Epithelial cell of prostate (primary cell): ENCODE measurements around the gene PLXNB2.
"Not testable (repeated sequence)": the region's sequence is repeated elsewhere in the genome, so short reads cannot be mapped to it uniquely, and the experiment has no call there.

Experiments
- DNase-seq: peaks from one replicate; pipeline ENCODE4 v3.0.0-alpha.2; 2011; ENCODE audit warnings: low read depth, low spot score
- H3K27ac ChIP-seq: fragments of 450-650 bp; 2 replicates; pipeline ENCODE4 v1.5.1; 2017; ENCODE audit warnings: mild to moderate bottlenecking

The PLXNB2 gene

GRCh38 chr22:50282361-50283155 is 24.9 kb downstream of the PLXNB2 start:
- H3K27ac ChIP-seq, result peak overlapping the region; percentile 75
- peak; percentile 85 for DNase-seq

- H3K27ac ChIP-seq, result peak overlapping the region; percentile 75
- no peak for DNase-seq
Observed at GRCh38 chr22:50281957-50282356, 25.5 kb downstream of the PLXNB2 start.

DNA sequence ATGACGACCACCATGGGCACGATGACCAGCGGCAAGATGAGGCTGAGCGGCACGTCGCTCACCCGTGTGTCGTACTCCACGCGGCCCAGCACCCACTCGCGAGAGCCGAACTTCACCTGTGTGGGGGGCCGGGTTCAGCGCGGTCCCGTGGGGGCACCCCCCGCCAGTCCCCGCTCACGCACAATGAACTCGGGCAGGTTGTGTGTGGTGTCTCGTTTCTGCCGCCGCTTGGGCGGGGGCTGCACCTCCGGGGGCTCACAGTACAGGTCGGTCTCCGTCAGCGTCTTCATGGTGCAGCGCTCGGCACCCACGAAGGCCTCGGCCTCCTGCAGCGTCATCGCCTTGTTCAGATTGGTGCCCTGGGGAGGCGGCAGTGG is 26.1 kb downstream of the PLXNB2 start:
- no peak for DNase-seq
- H3K27ac ChIP-seq, result peak overlapping the region; percentile 75

DNA sequence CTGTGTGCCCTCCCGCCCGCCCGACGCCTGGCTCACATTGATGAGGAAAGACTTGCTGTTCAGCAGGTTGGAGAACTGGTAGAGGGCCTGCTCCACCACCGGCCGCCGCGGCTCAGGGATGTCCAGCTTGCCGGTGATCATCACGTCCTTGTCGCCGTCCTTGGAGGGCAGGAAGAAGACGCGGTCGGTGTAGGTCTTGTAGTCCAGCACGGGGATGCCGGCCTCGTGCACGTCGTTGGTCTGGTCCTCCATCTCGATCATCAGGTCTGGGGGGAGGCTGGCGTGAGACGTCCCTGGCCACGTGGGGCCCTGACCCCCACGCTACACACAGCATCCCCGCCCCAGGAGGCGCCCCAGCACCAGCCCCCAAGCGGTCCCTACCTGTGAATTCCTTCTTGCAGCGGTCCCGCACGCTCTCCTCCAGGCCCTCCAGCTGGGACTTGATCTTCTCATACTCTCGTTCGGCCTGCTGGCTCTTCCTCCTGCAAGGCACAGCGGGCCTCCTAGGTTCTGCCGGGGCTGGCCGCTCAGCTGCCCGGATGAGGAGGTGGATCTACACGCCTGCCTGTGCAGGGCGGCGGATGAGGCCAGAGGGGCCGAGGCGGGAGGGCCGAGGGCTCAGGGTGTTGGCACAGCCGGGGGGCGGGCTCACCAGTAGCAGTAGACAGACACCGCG is 26.6 kb downstream of the PLXNB2 start:
- no peak for DNase-seq
- no peak overlapping the region for H3K27ac ChIP-seq

- H3K27ac ChIP-seq, result no peak overlapping the region
- no peak for DNase-seq
Observed at GRCh38 chr22:50280022-50280707, 27.3 kb downstream of the PLXNB2 start.

DNA sequence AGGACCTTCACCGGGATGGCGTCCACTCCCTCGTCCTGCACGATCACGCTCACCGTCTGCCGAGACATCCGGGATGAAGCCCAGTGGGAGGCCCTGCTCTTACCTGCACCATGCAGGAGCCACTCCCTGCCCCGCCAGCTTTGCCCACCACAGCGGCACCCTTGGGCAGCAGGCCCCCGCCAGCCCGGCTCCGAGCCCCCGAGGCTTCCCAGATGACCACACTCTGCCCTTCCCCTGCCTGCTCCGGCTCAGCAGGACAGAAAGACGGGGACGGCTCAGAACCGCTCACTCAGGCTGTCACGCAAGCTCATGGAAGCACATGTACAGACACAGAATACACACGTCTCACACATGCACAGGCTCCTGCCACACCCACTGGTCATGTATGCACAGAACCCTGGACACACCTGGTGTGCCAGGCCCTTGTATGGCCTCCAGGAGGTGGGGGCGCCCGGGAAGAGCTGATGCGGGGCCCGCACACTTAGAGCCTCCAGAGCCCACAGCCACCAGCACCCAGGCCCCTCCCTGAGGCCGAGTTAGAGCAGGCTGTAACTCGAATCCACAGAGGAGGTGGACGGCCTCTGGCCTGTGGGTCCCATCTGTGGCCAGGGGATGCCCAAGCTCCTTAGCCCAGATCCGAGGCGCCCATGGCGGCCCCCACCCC is 28.4 kb downstream of the PLXNB2 start:
- H3K27ac ChIP-seq, result no peak overlapping the region
- DNase-seq, result no peak

GRCh38 chr22:50278461-50278860 is 29.0 kb downstream of the PLXNB2 start:
- DNase-seq, result no peak
- no peak overlapping the region for H3K27ac ChIP-seq

- DNase-seq, result no peak
- no peak overlapping the region for H3K27ac ChIP-seq
Observed at GRCh38 chr22:50277761-50278160, 29.7 kb downstream of the PLXNB2 start.

GRCh38 chr22:50276143-50276542 is 31.3 kb downstream of the PLXNB2 start:
- no peak overlapping the region for H3K27ac ChIP-seq
- DNase-seq, result no peak

DNA sequence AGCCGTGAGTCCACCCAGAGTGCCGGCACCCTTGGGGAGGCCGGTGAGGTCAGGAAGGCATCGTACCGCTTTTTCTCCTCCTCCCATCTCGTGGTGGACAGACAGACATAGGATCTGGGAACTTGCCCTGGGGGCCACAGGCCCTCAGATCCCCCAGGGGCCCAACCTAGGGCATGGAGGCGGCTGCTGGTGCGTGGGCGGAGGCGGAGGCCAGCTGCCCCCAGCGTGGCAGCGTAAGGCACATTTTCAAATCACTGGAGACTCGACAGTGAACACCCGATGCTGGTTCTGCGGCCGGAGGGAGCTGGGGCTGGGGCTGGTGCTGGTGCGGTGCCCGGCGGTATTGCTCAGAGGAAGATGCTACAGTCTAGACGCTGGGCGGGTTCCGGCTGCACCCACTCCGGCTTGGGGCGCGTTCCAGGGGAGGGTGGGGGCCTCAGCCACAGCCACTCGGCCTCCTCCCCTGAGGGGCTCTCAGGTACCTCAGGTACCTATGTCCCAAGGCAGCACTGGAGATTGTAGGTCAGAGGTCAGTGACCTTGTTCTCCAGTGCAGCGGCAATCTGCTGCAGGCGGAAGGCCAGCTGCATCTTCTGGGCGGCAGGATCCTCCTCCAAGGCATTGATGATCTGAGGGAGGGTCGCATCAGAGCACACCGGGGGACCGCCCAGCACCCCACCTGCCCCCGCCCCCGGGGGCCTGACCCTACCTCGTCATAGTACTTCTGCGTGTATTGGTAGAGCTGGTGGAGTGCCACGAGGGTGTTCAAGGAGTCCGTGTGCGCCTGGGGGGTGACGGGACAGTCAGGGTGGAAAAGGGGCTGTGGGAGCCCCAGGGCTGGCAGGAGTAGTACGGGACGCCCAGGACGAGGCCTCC is 32.0 kb downstream of the PLXNB2 start:
- H3K27ac ChIP-seq, result no peak overlapping the region
- no peak for DNase-seq

DNA sequence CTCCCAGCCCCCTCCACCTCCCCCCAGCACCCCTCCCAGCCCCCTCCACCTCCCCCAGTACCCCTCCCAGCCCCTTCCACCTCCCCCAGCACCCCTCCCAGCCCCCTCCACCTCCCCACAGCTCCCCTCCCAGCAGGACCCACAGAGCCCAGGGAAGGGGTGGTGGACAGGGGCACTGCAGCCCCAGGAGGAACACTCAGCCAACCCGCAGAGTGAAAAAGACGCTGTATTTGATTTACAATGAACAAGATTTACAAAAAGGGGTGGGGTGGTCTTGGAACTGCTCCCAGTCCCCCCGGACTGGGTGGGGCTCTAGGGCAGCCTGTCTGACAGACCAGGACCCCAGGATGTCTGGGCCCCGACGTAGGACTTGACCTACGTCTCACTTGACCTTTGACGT is 32.7 kb downstream of the PLXNB2 start:
- DNase-seq, result no peak
- no peak overlapping the region for H3K27ac ChIP-seq

DNA sequence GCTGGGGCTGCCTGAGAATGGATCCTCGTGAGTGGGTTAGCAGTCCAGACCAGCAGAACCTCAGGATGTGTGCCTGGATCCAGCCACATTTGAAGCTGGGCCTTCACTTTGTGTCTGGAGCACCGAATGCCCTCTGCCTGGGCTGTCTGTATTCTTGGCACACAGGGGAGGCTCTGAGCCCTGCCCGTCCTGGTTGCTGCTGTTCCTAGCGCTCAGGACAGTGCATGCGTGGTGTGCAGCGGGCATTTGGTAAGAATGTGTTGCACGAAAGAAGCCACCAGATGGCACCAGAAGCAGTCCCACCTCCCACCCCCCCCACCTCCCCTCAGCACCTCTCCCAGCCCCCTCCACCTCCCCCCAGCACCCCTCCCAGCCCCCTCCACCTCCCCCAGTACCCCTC is 33.1 kb downstream of the PLXNB2 start:
- H3K27ac ChIP-seq, result no peak overlapping the region
- no peak for DNase-seq

DNA sequence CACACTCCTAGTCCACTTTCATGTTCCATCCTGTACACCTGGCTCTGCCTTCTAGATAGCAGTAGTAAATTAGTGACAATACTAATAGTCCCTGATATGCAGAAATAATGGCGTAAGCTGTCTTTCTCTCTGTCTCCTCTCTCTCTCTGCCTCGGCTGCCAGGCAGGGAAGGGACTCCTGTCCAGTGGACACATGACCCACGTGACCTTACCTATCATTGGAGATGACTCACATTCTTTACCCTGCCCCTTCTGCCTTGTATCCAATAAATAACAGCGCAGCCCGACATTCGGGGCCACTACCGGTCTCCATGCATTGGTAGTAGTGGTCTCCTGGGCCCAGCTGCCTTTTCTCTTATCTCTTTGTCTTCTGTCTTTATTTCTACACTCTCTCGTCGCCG is 33.7 kb downstream of the PLXNB2 start:
- not testable (repeated sequence) for H3K27ac ChIP-seq, DNase-seq

- DNase-seq, H3K27ac ChIP-seq: not testable (repeated sequence)
Observed at GRCh38 chr22:50273352-50273751, 34.1 kb downstream of the PLXNB2 start.

GRCh38 chr22:50272044-50272802 is 35.2 kb downstream of the PLXNB2 start:
- no peak overlapping the region for H3K27ac ChIP-seq
- no peak for DNase-seq

GRCh38 chr22:50271519-50271970 is 35.9 kb downstream of the PLXNB2 start:
- DNase-seq, result no peak

GRCh38 chr22:50270666-50271394 is 36.6 kb downstream of the PLXNB2 start:
- no peak for DNase-seq
- no peak overlapping the region for H3K27ac ChIP-seq

More at GRCh38 chr22:50271519-50271970, 35.9 kb downstream of the PLXNB2 start:
- H3K27ac ChIP-seq, result no peak overlapping the region

GRCh38 chr22:50269970-50270665 is 37.3 kb downstream of the PLXNB2 start, which contains the start of gene MAPK11:
Gene MAPK11, minus strand, starts transcription at chr22:50270380. Its CDS starts 88 bp downstream, at chr22:50270292.
- H3K27ac ChIP-seq, result no peak within 1 kb of the TSS
- DNase-seq, result no peak
